ENCODE results near the gene TBL1XR1.

The TBL1XR1 gene

GRCh38 chr3:177045767-177046166 is 151.5 kb downstream of the TBL1XR1 start:
- Histone ChIP-seq H3K4me3 (ENCODE audit: low read length) (no peak overlapping the region), H2AFZ (ENCODE audit: low read depth, low read length) (no peak overlapping the region), H3K36me3 (ENCODE audit: insufficient read depth, low read length) (peaks cover 83% of the 10 kb centered on the region), H3K27me3 (ENCODE audit: insufficient read depth, low read length) (no peaks in the 10 kb centered on the region), H3K9me3 (ENCODE audit: low read length) (no peaks in the 10 kb centered on the region), H3K4me1 (ENCODE audit: insufficient read depth, low read length) (no peaks in the 10 kb centered on the region)

GRCh38 chr3:177045222-177045621 is 152.1 kb downstream of the TBL1XR1 start:
- no peaks in the 10 kb centered on the region for H3K9me3 ChIP-seq (ENCODE audit: low read length)
- H3K4me3 ChIP-seq (ENCODE audit: low read length), result no peak overlapping the region
- no peak overlapping the region for H2AFZ ChIP-seq (ENCODE audit: low read depth, low read length)
- no peaks in the 10 kb centered on the region for H3K4me1 ChIP-seq (ENCODE audit: insufficient read depth, low read length)
- peaks cover 78% of the 10 kb centered on the region for H3K36me3 ChIP-seq (ENCODE audit: insufficient read depth, low read length)
- no peaks in the 10 kb centered on the region for H3K27me3 ChIP-seq (ENCODE audit: insufficient read depth, low read length)

DNA sequence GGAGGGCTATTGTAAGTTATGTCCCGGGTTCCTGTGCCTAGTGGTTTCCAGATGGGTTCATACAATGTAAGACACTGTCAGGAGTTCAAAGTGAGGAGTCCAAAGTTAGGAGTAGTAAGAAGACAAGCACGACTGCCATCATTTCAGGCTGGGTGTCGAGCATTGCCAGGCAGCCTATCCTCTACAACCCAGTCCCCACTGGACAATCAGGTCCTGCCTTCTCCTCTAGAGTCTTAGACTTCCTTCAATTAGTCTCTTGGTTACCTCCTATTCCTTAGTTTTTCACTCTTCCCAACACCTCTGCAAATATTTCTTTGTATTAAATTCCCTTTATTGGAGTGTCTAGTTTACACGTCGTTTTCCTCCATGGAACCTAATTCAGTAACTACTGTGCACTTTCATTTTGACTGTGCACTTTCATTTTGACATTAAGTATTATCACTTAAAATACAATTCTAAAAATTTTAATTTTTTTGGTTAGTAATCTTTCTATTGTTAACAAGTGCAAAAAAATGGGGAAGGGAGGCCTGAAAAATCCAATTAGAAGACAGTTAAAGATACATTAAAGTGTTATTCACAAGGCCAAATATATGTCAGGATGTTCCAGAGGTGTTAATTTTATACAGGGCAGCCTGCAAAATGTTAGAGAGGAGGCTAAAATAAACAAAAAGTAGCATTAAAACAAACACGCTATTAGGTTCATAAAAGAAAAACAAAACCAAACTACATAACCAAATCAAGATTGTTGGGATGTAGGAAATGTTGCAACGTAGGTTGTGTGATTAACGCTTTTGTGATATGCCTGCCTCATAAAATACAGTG is 155.3 kb downstream of the TBL1XR1 start:
- Histone ChIP-seq H3K36me3 (ENCODE audit: insufficient read depth, low read length) (peaks cover 70% of the 10 kb centered on the region), H2AFZ (ENCODE audit: low read depth, low read length) (no peak overlapping the region), H3K4me1 (ENCODE audit: insufficient read depth, low read length) (no peaks in the 10 kb centered on the region), H3K4me3 (ENCODE audit: low read length) (no peak overlapping the region), H3K27me3 (ENCODE audit: insufficient read depth, low read length) (no peaks in the 10 kb centered on the region), H3K9me3 (ENCODE audit: low read length) (no peaks in the 10 kb centered on the region)

- no peak overlapping the region for H3K4me3 ChIP-seq (ENCODE audit: low read length)
- no peaks in the 10 kb centered on the region for H3K4me1 ChIP-seq (ENCODE audit: insufficient read depth, low read length)
- H3K27me3 ChIP-seq (ENCODE audit: insufficient read depth, low read length), result no peaks in the 10 kb centered on the region
- no peak overlapping the region for H2AFZ ChIP-seq (ENCODE audit: low read depth, low read length)
- no peaks in the 10 kb centered on the region for H3K9me3 ChIP-seq (ENCODE audit: low read length)
- peaks cover 70% of the 10 kb centered on the region for H3K36me3 ChIP-seq (ENCODE audit: insufficient read depth, low read length)
Observed at GRCh38 chr3:177041021-177041729, 156.1 kb downstream of the TBL1XR1 start.

GRCh38 chr3:177039490-177040274 is 157.6 kb downstream of the TBL1XR1 start:
- Histone ChIP-seq H3K4me3 (ENCODE audit: low read length) (no peak overlapping the region), H3K27me3 (ENCODE audit: insufficient read depth, low read length) (no peaks in the 10 kb centered on the region), H3K36me3 (ENCODE audit: insufficient read depth, low read length) (peaks cover 63% of the 10 kb centered on the region), H3K9me3 (ENCODE audit: low read length) (no peaks in the 10 kb centered on the region), H3K4me1 (ENCODE audit: insufficient read depth, low read length) (no peaks in the 10 kb centered on the region), H2AFZ (ENCODE audit: low read depth, low read length) (no peak overlapping the region)

DNA sequence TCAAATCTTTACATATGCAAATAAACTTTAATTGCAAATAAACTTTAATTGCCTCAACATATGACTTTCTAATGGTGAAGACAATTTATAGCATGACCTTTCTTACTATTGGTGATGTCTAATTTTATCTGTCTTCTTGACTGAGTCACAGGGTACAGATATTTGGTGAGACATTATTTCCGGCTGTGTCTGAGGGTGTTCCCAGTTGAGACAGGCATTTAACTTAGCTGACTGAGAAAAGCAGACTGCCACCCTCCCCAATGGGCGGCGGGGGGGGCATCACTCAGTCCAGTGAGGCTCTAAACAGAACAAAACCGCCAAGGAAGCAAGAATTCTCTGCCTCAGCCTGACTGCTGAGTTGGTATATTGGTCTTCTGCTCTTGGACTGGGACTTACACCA is 160.0 kb downstream of the TBL1XR1 start:
- peaks cover 65% of the 10 kb centered on the region for H3K36me3 ChIP-seq (ENCODE audit: insufficient read depth, low read length)
- H2AFZ ChIP-seq (ENCODE audit: low read depth, low read length), result no peak overlapping the region
- no peaks in the 10 kb centered on the region for H3K4me1 ChIP-seq (ENCODE audit: insufficient read depth, low read length)
- no peaks in the 10 kb centered on the region for H3K27me3 ChIP-seq (ENCODE audit: insufficient read depth, low read length)
- no peak overlapping the region for H3K4me3 ChIP-seq (ENCODE audit: low read length)
- no peaks in the 10 kb centered on the region for H3K9me3 ChIP-seq (ENCODE audit: low read length)

- Histone ChIP-seq H2AFZ (ENCODE audit: low read depth, low read length) (no peak overlapping the region), H3K4me1 (ENCODE audit: insufficient read depth, low read length) (no peaks in the 10 kb centered on the region), H3K9me3 (ENCODE audit: low read length) (no peaks in the 10 kb centered on the region), H3K27me3 (ENCODE audit: insufficient read depth, low read length) (no peaks in the 10 kb centered on the region), H3K36me3 (ENCODE audit: insufficient read depth, low read length) (peaks cover 64% of the 10 kb centered on the region), H3K4me3 (ENCODE audit: low read length) (no peak overlapping the region)
Observed at GRCh38 chr3:177035676-177036075, 161.6 kb downstream of the TBL1XR1 start.

DNA sequence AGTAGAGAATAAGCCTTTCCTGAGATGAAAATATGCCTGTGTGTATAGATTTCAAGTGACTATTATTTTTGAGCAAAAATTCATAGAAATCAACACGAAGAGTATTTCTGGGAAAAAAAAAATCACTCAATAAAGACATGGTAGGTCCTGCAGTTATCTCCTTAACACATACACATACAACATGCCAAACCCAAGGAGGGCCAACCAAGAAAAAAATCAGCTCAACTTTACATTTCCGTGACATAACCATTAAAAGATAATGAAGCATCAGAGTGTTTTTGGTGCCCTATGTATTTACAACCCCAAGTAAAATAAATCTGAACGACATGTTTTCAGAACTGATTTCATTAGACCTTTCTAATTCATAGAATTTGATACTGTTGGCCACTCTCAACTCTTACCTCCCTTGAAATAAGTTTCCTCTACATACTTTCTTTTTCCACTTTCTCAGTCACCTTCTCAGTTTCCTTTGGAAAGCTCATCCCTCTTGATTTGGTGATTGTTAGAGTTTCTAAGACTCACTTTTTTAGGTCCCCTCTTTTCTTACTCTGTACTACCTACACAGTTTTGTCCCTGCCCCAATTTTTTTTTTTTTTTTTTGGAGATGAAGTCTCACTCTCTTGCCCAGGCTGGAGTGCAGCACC is 162.3 kb downstream of the TBL1XR1 start:
- H3K27me3 ChIP-seq (ENCODE audit: insufficient read depth, low read length), result no peaks in the 10 kb centered on the region
- no peaks in the 10 kb centered on the region for H3K9me3 ChIP-seq (ENCODE audit: low read length)
- peaks cover 69% of the 10 kb centered on the region for H3K36me3 ChIP-seq (ENCODE audit: insufficient read depth, low read length)
- H3K4me1 ChIP-seq (ENCODE audit: insufficient read depth, low read length), result no peaks in the 10 kb centered on the region
- H2AFZ ChIP-seq (ENCODE audit: low read depth, low read length), result no peak overlapping the region
- no peak overlapping the region for H3K4me3 ChIP-seq (ENCODE audit: low read length)

- no peak overlapping the region for H3K4me3 ChIP-seq (ENCODE audit: low read length)
- H3K4me1 ChIP-seq (ENCODE audit: insufficient read depth, low read length), result no peaks in the 10 kb centered on the region
- H3K27me3 ChIP-seq (ENCODE audit: insufficient read depth, low read length), result no peaks in the 10 kb centered on the region
- H3K9me3 ChIP-seq (ENCODE audit: low read length), result no peaks in the 10 kb centered on the region
- no peak overlapping the region for H2AFZ ChIP-seq (ENCODE audit: low read depth, low read length)
- H3K36me3 ChIP-seq (ENCODE audit: insufficient read depth, low read length), result peaks cover 64% of the 10 kb centered on the region
Observed at GRCh38 chr3:177026505-177027277, 170.6 kb downstream of the TBL1XR1 start.

- no peaks in the 10 kb centered on the region for H3K4me1 ChIP-seq (ENCODE audit: insufficient read depth, low read length)
- no peak overlapping the region for H2AFZ ChIP-seq (ENCODE audit: low read depth, low read length)
- H3K4me3 ChIP-seq (ENCODE audit: low read length), result no peak overlapping the region
- H3K36me3 ChIP-seq (ENCODE audit: insufficient read depth, low read length), result peaks cover 17% of the 10 kb centered on the region
- H3K9me3 ChIP-seq (ENCODE audit: low read length), result peaks cover 2% of the 10 kb centered on the region
- H3K27me3 ChIP-seq (ENCODE audit: insufficient read depth, low read length), result no peaks in the 10 kb centered on the region
Observed at GRCh38 chr3:177015881-177016280, 181.4 kb downstream of the TBL1XR1 start.

DNA sequence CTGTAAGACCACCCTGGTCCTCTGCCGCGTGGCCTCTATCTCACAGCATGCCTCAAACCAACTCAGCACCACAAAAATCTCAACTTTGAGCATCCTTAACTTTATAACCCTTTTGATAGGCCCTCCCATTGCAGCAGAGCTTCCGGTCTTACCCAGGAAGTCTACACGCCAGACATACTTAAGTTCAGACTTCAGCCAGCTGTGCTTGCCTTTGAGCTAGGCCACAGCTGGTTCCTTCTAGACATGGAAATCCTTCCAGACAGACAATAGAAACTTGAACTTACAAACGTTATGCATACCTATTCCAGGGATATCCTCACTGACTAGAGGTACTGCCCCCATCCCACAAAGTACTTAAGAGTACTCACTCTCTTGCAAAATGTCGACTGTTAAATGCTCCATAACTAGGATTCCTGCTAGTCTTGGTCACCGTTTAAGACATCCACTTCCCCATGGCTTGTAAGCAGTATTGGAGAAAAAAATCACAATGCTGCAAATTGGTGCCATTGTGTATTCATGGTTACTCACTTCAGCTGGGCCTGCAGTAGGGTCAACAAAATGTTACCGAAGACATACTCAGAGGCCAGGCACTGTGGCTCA is 183.5 kb downstream of the TBL1XR1 start:
- peaks cover 2% of the 10 kb centered on the region for H3K9me3 ChIP-seq (ENCODE audit: low read length)
- H3K4me1 ChIP-seq (ENCODE audit: insufficient read depth, low read length), result no peaks in the 10 kb centered on the region
- no peak overlapping the region for H3K4me3 ChIP-seq (ENCODE audit: low read length)
- H2AFZ ChIP-seq (ENCODE audit: low read depth, low read length), result no peak overlapping the region
- H3K27me3 ChIP-seq (ENCODE audit: insufficient read depth, low read length), result no peaks in the 10 kb centered on the region
- peaks cover 10% of the 10 kb centered on the region for H3K36me3 ChIP-seq (ENCODE audit: insufficient read depth, low read length)

Measured in neuron (in vitro differentiated cells).